NT2/D1 (cell line): ENCODE results near the gene BAG1.

Source experiments
- SUZ12 ChIP-seq: IDR thresholded peaks from 2 replicates; pipeline ENCODE4 v1.6.1; 2011; ENCODE audit not compliant: insufficient read length, insufficient read depth; ENCODE audit errors: extremely low read depth
- ZNF274 ChIP-seq: IDR thresholded peaks from 2 replicates; pipeline ENCODE4 v1.6.1; 2011; ENCODE audit warnings: mild to moderate bottlenecking, low read depth, low read length

GRCh38 chr9:33232815-33233214 is 31.7 kb downstream of the BAG1 start:
- no peak for TF ChIP-seq SUZ12
- no peak for TF ChIP-seq ZNF274
